HG02870 (cell line): Measurements from ENCODE around the gene CISH.

Source experiments
- ATAC-seq: cut with Tn5 transposase; IDR thresholded peaks from one replicate; pipeline ENCODE4 v1.9.1; 2021; ENCODE audit warnings: mild to moderate bottlenecking, moderate library complexity; ENCODE audit not compliant: unreplicated experiment

CISH gene

DNA sequence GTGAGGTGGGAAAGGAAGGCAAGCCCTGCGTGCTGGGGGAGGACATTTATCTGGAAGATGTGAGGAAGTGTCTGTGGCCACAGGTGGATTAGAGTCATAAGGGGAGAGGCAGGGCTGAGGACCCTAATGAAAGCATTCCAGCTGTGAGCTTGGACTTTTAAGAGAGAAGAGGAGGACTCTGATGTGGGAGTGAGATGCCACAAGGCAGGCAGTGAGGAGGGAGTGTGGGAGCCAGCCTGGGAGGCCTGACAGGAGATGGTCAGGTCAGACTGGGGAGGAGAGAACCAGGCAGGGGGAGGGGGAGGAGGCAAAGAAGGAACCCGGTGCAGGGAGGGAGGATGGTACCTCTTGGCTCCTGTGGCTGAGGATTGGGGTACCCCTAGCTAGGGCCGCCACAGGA is 26.4 kb upstream of the CISH start:
- ATAC-seq = no peak

DNA sequence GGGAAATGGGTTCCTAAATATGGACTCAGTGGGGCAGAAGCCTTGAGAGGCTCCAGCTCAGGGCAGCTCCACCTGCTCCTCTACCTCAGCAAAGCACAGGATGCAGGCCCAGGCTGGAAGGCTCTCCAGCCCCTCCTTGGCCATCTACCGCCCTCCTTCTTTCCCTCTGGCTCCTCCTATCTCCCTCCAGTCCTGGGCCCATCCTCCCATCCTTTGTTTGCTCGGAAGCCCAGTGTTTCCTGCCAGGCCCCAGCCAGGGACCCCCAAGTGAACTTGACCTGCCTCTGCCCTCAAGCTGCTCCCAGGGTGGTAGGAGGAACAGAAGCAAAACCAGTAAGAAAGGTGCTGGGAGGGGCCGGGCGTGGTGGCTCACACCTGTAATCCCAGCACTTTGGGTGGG is 25.4 kb upstream of the CISH start:
- ATAC-seq = no peak

DNA sequence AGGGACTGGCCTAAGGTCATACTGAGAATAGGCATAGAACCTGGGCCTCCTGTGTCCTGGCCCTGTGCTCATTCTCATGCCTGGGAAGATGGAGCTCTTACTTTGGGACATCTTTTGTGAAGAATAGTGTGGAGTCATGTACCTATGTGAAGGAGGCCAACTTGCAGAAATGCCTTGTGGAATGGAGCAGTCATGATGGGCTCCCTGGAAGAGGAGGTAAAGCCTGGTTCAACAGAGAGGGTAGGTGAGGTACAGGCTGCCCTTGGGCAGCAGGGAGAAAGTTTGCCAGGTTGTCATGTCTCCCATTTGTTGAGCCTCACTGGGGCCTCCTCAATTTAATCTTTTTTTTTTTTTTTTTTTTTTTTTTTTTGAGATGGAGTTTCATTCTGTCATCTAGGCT is 23.5 kb upstream of the CISH start:
- ATAC-seq = no peak

DNA sequence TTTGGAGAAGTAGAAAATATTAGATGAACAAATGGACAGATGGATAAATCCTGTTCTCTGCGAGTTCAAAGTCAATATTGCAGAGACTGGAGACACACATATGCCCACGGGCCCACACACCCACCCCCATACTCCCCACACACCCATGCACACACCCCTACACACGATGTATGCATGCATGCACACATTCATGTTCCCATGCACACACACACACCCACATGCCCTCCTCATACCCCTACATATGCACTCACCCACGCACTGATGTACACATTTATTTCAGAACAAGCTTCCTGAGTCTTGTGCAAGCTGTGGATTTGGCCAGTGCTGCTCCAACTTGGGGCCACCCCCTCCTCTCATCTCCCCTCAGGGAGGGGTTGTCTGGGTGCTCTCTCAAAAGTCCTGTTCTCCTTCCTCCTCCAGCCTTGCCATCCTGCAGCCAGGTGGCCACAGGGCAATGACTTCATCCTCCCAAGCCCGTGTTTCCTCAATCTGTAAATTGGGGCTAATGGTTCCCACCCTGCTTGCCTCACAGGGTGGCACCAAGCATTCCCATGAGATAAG is 21.7 kb upstream of the CISH start:
- ATAC-seq = no peak

DNA sequence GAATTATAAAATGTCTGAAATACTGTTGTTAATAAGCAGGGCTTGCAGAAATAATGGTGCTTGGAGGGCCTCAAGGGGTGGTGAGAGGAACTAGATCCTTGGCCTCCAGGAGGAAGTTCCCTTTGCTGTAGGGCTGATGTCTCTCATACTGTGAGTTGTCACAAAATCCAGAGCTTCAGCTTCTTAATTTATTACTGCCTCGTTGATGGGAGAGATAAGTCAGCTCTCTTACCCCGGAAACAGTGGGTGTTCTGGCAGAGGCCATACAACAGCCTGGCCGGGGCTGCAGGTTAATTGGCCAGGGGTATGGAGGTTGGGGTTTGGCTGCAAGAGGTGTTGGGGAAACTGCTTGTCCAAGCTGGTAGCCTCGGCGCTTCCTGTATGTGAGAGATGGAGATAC is 20.9 kb upstream of the CISH start:
- ATAC-seq = no peak

DNA sequence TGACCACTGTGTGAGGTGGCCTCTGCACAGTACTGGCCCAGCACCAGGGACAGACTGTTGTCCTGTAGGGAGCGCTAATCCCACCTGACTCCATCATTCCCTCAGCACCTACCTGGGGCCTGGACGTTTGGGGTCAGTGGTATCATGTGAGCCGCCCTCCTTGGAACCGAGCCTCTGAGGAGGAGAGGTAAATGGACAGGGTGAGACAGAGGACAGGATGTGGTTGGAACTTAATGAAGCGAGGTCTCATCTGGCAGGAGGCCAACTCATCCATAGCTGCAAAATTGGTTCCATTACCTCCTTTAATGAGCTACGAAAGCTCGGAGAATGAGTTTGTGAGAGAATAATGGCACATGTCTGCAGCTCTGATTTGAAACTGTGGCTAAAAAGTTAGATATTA is 19.3 kb upstream of the CISH start:
- ATAC-seq = no peak

DNA sequence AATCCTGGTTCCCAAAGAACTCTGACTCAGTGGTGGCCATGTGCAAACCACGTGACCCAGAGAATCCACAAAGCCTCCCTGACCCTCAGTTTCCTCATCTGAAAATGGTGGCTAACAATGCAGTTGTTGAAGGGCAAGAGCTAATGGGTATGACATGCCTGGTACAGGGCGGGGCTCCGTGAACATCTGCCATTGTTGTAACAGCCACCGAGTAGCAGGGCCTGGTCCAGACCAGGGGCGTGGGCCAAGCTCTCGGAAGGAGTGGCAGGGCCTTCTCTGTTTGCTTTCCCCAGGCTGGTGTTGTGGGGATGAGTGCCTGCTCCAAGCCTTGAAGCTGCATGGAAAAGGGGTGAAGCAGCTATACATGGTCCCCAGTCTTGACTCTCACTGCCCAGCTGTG is 18.8 kb upstream of the CISH start:
- no peak for ATAC-seq

DNA sequence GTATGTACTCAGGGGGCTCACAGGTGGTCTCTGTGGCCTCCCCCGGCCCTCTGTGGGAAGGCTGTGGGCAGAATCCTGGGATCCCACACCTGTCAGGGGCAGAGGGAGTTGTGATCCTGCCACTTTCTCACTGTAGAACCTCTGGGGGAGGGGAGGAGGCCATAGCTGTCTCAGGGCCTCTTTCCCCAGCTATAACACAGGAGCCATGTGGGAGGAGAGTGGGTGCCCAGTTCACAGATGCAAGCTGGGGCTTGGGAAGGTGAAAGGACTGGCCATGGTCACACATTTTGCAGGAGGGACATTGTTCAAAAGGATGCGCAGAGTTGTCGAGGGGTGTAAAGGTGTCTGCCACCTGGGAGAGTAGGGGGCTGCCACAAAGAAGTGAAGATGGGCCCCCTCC is 17.0 kb upstream of the CISH start:
- ATAC-seq = no peak

DNA sequence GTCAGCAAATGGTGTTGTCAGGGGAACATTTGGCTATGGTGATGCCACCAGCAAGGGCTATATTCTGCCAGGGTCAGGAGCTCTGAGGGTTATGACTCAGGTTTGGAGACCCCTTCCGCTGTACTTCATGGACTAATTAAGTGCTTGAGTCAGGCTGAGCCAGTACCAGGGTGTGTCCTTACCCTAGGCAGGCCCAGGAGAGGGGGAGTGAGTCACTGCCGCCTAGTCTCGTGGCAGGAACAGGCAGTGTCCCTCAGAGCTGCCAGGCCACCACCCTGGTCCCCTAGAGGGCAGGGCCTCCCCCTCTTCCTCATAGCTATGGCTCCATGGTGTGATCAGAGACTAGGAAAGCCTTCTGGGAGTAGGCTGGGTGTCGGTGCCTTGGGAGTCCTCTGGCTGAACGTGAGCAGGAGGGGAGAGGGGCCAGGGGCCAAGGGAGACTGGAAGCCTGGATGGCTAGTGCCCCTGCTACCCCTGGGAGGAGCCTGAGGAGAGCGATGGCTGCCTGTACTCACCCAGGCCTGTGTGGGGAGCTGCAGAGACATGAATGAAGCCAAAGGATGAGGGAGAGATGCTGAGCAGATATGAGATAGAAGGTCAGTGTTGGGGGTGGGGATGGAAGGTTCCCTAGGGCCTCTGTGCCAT is 16.0 kb upstream of the CISH start:
- ATAC-seq = no peak

DNA sequence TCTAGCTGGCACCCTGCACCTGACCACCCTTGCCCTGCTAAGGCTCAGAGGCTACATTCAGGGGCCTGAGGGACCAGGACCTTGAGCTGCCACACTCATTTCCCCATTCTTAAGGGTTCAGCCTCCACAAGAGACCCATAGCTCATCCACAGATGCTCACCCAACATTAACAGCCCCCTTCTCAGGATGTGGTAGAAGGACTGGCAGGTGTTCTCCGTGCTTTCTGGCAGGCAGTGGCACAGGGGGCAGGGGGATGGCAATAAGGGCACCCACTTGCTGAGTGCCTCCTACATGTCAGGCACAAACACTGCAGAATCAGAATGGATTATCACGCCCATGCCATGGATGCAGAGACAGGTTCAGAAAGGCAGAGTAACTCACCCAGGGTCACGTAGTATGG is 14.8 kb upstream of the CISH start:
- no peak for ATAC-seq

DNA sequence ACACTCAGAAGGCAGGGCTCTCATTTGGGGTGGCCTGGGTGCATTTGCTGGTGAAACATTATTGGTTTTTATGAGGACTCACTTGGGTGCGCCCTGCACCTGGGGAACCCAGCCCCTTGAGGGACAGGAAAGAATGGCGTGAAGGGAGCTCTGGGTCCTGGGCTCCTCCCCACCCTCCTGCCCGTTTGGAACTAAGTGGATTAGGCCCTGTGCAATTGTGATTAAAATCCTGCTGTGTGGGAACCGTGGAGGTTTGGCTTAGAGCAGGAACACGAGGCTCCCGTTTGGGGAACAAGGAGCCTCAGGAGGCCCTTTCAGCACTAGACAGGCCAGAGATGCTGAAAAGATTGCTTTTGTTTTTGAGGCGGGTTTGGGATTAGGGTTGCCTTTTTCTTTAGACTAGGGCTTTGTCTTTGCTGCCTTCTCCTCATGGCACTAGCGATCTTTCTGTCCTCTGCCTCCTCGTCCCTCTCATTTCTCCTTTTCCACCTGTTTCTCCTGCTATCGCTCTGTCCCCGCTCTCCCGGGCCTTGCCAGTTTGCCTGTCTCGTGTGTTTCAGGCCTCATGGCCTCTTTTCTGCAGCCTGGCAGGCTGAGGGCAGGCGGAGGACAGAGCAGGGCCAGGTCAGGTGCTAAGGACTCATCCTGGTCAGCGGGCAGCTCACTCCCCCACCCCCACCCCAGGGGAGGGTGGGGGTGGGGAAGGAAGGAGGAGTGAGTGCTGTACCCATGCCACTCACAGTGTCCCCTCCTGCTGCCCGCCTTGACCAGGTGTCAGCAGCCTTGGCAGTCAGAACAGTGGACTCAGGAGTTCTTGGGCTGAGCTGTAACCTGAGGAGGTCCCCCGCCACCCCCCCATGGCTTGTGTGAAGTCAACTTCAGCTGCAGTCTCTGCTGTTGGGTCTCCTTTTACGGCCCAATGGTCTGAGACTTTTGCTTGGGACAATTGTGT is 13.9 kb upstream of the CISH start:
- ATAC-seq = no peak

DNA sequence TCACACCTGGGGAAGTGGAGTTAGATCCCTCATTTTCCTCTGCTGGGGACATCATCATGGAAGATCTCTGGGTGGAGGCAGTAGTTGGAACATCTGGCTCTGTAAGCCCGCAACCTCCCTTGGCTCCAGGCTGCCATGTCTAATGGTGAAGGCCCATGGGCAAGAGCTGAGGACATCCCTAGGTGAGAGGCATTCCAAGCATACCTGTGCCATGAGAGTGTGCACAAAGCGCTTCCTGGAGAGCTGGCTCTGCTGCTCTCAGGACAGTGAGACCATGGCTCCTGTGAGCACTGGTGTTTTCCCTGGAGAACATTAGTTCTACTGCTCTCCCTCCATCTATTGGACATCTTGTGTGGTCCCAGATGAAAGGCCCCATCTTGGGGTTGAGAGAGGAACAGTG is 13.1 kb upstream of the CISH start:
- ATAC-seq = no peak

DNA sequence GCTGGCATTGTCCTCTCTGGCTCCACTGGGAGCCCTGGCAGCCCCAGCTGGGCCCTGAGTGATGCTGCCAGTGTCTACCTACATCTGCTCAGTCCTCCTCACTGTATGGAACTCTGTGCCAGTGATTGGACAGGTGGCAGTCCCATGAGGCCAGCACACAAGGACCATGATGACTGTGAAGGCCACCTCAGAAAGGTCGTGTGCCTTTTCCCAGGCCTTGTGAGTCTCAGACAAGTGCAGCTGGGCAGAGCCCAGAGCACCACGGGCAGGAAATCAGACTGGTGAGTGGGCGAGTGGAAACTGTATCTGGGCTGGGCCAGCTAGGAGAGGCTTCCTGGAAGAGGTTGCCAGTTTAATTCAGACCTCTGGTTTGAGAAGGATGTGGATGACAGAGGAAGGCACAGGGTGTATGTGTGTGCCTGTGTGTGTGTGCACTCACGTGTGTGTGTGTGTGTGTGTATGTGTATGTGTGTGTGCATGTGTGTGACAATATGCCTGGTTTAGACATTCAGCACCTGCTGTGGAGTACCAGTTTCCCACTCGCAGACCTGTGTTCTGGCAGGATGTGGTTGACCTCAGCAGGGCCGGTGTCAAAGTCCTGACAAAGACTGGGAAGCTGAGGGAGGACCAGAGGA is 12.4 kb upstream of the CISH start:
- no peak for ATAC-seq

DNA sequence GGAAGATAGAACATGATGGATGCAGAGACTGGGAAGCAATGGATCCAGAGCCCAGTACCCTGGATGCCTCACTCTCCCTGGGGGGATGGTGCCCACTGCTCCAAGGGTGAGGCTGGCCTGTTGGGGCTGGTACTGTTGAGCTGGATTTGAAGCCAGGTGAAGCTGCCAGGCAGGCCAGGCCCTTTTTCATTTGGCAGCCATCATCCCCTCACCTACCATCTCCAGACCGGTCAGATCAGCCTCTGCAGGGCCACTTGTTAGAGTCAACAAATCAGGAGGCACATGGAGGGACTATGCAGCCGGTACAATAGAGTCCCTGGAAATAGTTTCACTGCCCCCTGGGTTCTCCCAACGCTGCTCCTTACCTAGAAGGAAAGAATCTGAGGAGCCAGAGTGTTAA is 11.3 kb upstream of the CISH start:
- ATAC-seq = no peak

DNA sequence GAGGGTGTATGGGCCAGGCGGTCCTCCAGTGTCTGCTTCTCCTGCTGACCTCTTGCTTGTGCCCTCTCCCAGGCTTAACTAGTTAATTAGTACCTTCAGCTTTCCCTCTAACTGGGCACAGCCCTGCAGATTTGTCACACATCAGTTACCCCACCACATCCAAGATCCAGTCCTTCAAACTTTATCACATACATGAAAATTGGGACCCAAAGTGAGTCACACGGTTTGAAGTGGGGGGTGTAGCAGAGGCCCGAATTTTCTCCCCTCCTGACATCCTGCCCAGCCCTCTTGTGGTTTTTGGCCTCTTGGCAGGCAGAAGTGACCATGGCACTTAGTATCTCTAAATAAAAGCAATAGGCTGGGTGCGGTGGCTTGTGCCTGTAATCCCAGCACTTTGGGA is 9.2 kb upstream of the CISH start:
- no peak for ATAC-seq

DNA sequence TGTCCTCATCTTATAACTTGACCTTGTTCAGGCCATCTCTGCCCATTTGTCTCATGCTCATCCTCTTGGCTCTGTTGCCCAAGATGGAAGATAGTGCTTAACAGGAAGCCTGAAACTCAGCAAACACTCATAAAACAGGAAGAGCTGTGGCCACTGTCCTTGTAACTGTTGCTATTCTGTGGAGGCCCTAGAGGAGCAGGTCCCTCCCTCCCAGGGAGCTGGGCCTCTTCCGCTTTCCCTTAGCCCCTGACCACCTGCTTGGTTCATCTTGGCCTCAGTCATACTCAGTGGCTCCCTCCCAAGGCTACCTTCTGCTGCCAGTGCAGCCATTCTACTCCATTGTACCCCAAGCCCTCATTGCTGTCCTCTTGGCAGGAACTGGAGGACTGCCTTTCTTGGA is 8.8 kb upstream of the CISH start:
- no peak for ATAC-seq

DNA sequence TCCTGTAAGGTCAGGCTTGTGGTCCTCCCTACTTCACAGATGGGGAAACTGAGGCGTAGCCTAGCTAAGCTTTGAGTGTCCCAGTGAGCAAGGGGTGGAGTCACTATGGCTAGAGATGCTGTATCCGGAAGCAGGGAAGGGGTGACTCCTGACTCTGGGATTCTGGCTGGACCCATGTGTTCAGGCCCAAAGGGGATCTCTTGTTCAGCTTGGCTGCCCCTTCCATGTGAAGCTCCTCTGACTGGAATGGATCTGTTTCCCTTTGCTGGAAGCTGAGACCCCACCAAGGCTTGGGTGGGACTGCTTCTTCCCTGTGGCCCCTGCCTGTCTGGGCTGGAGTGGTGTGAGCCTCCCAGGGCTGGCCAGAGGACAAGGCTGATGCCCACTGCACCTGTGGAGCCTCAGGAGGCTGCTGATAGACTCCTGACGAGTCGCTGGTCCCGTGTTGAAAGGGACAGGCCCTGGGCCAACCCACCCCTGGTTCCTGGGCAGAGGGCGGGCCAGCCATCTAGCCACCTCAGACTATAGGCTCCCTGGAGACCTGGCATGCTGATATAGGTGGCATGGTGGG is 6.4 kb upstream of the CISH start:
- ATAC-seq = no peak

DNA sequence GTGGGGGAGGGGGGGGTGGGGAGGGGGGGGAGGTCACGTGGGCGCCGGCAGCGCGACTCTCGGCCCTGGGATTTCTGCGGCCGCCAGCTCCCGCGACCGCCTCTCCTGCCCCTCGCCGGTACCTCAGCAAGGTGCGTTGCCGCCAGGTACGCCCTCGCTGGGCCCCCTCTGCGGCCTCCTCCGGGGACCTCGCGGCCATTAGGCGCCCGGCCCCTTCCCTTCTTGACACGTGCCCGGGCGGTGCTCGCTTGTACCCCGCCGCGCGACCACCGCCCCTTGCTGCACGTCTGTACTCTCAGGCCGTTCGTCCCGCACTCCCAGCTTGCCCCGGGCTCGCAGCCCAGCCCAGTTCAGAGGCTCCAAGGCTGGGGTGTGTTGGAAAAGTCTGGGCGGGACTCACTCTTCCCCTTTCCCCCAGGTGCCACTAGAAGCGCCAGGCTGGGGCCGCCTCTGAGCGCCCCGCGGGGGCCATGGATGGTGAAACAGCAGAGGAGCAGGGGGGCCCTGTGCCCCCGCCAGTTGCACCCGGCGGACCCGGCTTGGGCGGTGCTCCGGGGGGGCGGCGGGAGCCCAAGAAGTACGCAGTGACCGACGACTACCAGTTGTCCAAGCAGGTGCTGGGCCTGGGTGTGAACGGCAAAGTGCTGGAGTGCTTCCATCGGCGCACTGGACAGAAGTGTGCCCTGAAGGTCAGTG is 5.7 kb upstream of the CISH start, which contains the start of gene MAPKAPK3:
TSS of gene MAPKAPK3 (plus strand) at position 56 of the 696 bp plus-strand sequence. CDS start at position 471, 415 bp downstream.
- peak; percentile 2 for ATAC-seq

DNA sequence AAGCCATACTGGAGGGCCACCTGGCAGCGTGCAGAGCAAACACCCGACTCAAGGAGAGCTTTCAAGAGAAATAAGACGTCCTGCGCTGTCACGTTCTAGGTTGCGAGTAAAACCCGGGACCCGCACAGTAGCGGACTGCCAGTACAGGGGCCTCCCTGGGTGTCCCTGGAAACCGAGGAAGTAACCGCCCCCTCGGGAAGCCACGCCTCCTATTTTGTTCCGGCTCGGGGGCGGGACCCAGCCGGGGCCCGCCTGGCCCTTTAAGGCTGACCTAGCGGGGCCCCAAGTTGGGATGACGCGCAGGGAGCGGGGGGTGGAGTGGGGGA is 5.2 kb upstream of the CISH start:
- ATAC-seq = peak; percentile 55

DNA sequence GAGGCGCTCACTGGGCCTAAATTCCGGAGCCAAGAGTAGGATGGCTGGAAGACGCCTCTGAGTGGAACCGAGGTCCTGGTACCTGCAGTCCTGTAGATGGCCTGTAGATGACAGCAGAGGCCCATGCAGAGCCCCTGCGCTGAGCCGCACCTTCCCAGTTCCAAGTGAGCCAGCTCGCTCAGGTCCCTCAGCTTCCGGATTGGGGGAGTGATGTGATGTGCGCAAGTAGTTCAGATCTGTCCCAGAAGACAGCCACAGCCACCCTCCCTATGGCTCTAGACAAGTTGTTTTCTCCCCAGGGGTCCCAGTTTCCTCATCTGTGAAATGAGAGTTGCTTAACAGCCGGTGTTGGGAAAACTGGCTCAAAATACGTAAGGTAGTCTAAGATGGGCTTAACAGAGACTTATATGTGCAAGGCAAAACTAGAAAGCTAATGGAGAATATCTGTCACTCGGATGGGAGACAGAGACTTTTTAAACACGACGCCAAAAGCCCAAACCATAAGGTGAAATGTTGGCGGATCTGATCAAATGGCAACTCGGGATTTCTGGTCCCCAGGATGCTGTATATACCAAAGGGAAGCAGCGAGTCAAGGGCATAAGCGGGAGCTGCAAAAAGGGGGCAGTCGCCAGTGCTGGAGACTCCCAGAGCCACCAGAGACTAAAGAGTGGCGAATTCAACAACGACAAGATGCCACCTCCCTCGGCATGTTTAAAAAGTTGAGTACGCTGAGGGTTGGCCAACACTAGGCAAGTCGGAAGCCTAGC is 4.6 kb upstream of the CISH start:
- ATAC-seq = peak; percentile 30
